Lower leg skin (tissue), 3 donors: ENCODE measurements around the gene SRRM2.

ENCODE experiments used
- CTCF ChIP-seq, 3 donors: fragments of 450-650 bp; IDR thresholded peaks; one replicate each; pipeline ENCODE4 v1.5.1; 2016; ENCODE audit warnings: antibody characterized with exemption in 3 of 3, mild to moderate bottlenecking in 3 of 3, moderate library complexity in 2 of 3
- POLR2A ChIP-seq, 2 donors: fragments of 450-650 bp; IDR thresholded peaks; one replicate each; pipeline ENCODE4 v1.6.1; 2016 to 2017; ENCODE audit warnings: antibody characterized with exemption in 2 of 2, mild to moderate bottlenecking in 1 of 2, moderate library complexity in 1 of 2

DNA sequence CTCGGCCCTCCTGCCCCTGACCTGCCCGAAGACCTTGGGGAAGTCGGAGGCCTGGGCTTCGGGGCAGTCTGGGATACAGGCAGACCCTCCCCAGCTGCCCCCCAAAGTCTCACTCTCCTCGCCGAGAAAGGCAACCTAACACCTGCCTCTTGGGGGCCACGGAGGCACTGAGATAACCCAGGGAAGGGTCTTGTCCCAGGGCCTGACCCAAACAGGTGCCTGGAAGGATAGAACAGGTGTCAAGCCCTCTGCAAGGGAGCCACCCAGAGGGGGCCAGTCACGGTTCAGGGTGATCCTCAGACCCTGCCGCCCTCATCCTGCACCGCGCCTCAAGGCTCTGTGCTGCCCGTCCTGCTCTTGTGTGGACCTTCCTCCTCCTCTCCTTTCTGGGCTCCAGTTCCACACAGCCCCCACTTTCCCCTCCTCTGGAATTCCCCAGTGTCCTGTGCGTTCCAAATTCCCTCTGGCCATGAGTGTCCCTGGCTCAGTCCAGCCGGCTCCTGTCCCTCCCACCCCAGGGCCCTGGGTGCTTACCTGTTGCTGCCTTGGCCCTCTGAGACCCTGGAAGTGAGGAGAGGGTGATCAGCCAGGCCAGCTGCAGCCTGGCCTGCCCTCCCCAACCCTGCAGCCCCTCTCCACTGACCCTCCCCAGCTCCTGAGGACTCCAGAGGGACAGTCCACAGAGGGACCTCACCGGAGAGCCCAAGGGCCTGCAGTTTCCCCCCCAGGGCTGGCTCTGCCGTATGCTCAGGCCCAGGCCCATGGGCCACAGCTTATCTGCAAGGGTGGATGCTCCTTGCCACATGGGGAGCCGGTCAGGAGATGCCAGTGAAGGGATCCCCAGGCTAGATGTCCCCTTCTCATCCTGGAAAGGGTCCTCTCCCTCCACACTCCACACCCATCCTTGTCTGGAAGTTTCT lies 36.2 kb upstream of the SRRM2 start:
- no peak for TF ChIP-seq CTCF (IDR thresholded peaks at IDR 0.05)
- no peak for TF ChIP-seq POLR2A (IDR thresholded peaks at IDR 0.05)
